GM21786 (cell line): ENCODE results near the gene CES2.

ENCODE experiments used
- ATAC-seq: cut with Tn5 transposase; IDR thresholded peaks from one replicate; pipeline ENCODE4 v1.9.1; 2021; ENCODE audit not compliant: unreplicated experiment

CES2 gene

DNA sequence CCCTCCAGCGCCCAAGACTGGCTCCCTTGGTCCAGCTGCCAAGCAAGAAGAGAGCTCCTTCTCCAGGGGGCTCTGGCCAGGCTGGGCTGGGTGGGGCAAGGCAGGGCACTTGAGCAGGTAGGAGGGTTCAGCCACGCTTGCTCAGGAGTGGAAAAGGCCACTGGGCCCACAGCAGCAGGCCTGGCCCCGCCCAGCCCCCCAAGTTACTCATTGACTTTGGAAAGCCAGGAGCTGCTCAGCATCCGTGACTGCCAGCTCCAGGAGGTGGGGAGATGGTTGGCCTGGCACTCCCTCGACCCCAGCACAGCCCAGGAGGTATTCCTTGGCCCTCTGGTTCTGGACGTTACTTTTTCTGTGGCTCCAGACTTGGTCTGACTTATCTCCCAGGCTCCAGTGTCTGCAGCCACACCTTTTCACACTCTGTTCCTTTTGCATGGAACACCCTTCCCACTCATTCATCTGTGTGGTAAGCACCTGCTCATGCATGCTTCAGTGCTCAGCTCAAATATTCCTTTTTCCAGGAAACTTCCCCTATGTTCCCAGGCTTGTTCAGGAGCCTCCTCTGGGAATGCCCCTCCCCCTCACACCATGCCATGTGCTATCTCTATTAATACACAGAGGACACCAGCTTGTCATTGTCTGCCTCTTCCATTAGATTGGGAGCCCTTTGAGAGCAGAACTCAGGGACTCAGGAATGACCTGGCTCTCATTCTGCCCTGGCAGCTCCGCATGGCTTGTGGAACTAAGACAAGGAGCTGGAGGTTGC lies 16.3 kb upstream of the CES2 start, which contains the start of gene CDH16:
Gene CDH16, minus strand, starts transcription at position 83 of the 766 bp plus-strand sequence. CDS start 820 bp downstream, outside the sequence.
- ATAC-seq = no peak

DNA sequence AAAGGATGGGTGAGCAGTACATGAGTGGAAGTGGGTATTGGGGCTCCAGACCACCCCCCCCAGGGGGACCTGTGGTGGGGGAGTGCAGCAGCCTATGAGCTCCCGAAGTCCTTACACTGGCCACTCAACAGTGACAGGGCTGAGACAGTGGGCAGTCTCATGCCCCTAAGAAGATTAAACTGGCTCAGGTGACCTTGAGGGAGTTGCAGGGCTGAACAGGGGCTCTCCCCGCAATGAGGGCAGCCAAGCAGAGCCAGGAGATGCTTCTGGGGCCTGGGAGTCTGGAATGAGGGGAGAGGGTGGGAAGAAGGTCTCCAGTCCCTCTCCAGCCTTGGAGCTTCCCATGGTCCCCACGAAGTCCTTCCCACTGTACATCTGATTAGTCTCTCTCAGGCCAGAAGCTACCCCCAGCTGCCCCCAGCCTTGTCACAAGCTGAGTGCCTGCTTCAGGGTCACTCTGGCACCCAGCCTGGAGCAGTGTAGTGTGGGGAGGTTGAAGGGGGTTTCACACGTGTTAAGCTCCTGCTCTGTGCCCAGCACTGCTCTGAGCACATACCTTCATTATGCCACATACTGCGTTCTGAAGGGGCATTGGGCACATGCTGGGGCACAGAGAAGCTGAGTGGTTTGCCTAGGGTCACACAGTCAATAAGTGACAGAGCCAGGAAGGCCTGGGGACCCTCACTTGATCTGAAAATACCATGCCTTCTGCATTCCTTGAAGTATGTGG lies 15.6 kb upstream of the CES2 start:
- no peak for ATAC-seq

DNA sequence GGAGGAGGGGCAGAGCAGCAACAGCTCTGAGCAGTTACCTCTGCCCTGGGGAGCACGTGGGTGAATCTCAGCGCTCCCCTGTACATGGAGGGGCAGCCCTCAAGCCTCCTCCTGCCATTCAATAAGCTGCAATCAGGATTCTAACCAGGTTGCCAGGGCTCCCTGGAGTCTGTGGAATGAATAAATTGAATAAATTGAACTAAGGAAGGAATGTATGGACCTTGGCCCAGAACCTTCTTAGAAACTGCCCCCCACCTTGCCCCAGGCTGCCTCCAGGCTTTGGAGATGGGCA lies 15.1 kb upstream of the CES2 start:
- ATAC-seq = no peak

DNA sequence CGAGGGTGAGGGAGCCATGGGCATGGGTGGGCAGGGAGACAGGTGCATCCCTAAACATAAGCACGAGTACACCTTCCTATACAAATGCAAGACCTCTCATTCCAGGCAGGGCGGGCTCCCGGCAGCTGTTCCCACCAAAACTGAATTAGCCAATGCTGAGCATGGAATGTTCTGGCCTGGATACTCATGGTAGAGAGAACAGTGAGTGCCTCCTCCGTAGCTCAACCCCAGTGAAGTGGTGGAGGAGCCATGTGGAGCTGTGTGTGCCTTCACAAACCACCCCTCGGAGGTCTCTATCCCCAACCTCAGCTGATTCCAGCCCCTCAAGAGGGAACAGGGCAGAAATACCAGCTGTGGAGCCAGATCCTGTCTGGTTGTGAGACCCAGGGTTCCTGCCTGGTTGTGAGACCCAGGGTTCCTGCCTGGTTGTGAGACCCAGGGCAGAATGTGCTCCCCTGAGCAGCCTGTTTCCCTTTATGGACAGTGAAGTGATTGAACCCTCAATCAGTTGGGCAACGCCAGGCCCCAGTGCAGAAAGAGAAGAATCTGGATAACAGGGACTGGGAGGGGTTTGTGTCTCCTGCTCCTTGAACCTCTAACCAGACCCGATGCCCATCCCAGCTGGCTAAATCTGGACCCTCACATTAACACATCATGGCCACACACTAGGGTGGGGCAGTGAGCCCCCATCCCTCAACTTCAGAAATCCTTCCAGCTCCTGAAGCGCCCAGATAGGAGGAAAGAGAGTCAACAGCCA lies 14.2 kb upstream of the CES2 start:
- no peak for ATAC-seq

DNA sequence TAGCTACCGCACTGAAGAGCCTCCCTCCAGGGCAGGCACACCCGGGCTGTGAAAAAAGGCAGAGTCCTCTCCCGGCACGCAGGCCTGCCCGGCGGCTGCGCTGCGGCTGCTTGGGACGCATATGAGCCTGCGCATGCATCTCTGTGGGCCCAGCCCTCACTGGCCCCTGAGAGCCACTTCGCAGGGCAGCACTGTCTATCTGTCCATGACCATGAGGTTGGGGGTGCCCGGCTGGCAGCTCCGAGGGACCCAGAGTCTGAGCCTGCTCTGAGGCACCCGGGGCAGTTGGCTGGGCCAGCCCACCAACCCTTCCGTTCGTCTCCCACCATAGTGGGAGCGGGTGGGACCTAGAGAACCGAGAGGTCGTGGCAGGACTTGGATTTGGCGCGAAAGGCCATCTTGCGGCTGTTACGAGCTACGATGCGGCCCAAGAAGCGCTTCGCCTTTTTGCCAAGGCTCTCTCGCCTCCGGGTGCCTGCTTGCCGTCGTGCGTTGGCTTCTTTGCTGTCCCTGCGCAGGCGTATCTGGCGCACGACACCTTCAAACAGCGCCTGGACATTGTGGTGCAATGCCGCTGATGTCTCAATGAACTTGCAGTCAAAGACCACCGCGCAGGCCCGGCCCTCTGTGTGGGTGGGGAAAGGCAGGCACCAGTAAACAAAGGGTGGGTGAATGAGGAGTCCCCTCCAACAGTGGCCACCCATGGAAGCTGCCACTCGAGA lies 13.4 kb upstream of the CES2 start:
- no peak for ATAC-seq

DNA sequence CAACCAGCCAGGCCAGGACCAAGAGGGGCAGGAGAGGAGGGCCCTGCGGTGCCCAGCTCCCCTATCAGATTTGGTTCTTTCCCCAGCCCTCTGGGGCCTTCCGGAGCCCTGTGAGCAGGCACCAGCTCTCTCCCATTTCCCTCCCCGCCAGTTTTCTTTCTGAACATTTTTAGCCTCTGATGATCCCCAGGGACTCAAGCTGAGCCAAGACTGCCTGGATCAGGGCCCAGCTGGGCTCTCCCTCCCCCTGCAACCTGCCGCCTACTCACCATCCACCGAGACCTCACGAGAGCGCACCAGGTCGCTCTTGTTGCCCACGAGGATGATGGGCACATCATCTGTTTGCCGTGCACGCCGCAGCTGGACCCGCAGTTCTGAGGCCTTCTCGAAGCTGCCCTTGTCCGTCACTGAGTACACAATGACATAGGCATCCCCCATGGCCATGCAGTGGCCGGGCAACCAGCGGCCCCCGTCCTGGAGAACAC lies 12.0 kb upstream of the CES2 start:
- ATAC-seq = no peak

DNA sequence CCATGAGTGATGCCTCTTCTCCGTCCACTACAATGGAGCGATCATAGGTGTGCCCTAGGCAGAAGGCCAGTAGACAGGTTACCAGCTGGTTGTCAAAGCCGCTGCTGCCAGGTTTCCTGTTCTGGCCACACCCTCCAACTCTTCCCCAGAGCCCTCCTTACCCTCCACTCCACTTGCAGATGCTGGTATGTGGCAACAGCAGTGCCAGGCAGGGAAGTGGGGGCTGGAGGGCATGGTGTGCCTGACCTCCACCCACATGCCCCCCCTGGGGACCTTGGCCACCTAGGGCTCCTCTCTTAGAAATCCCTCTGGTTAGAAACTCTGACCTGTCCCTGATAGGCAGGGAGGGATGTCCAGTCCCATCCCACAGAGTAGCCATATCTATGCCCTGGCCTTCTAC lies 11.4 kb upstream of the CES2 start:
- ATAC-seq = no peak

DNA sequence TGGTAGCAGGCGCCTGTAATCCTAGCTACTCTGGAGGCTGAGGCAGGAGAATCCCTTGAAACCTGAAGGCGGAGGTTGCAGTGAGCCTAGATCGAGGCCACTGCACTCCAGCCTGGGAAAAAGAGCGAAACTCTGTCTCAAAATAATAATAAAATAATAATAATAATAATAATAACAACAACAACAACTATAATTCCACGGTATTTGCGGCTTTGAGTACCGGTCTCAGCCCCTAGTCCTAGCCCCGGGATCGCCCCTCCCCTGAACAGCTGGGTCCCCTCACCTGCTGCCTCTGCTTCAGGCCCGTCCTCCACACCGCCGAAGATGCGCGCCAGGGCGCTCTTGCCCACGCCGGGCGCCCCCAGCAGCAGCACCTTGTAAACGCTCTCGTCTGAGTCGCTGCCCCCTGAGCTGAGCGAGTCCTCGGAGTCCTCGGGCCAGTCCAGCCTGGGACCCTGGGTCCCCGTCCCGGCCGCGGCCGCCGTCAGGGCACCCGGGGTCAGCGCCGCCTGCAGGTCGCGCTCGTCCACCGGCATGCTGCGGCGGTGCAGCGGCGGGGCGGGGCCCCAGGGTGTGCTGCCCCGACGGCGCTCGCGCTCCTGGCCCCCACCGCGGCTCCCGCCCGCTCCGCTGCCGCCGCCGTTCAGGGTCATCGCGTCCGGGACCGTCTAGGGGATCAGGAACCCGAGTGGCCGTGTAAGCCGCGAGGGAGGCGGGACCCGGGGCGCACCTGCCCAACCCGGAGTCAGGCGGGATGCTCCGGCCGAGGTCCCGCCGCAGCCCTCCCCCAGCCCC lies 10.6 kb upstream of the CES2 start:
- no peak for ATAC-seq

DNA sequence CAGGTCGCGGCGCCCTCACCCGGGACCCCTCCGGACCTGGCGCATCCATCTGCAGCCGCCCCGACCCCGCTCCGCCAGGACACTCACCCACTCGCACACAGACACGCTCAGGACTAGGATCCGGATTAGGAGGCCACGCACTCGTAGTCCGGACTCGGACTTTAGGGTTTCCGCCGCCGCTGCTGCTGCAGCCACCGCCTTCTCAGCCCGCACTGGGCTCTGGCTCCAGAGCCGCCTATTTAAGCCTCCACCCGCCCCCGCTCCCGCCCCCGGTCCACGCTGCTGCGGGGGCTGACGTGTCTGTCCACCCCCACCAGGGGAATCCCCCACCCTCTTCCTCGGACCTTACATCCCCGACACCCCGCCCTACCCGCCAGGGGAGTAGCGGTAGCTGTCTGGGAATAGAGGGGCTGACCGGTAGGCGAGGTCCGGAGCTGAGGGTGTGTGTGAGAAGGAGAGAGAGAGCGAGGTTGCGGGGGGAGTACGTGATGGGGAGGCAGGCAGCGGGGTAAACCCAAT lies 9.9 kb upstream of the CES2 start, which contains the start of gene RRAD:
Gene RRAD, minus strand, starts transcription at position 214 of the 519 bp plus-strand sequence. CDS start 356 bp downstream, outside the sequence.
- no peak for ATAC-seq

DNA sequence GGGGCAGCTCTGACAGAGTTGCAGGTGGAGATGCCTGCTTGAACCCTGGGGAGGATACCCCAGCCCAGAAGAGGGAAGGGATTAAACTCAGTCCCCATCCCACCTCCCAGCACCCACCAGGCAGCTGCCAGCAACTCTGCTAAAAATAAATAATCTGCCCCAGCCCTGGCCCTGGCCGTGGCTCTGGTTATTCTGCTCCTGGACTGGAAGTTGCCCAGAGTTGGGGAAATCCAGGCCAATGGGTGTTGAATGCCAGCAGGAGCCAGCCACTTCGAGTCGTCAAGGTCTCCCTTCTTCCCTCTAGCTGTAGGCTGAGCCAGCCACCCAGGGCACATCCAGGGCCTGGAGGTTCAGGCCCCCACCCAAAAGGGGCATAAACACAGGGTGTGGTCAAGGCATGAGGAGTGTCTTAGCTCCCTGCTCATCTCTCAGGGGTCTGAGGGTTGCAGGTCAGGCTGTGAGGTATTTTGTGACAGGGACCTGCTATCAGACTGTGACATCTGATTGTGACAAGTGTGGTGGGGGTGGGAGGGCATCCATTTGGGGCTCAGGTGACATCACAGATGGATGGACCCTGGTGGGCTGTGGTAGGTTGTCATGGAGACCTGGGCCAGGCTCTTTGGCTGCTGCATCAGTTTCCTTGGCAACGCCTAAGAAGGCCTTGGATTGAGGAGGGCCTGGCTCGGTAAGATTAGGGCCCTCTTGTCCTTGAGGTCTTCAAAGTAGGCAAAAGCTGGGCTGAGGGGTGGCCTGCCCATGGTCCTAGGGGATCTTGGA lies 9.0 kb upstream of the CES2 start:
- no peak for ATAC-seq

DNA sequence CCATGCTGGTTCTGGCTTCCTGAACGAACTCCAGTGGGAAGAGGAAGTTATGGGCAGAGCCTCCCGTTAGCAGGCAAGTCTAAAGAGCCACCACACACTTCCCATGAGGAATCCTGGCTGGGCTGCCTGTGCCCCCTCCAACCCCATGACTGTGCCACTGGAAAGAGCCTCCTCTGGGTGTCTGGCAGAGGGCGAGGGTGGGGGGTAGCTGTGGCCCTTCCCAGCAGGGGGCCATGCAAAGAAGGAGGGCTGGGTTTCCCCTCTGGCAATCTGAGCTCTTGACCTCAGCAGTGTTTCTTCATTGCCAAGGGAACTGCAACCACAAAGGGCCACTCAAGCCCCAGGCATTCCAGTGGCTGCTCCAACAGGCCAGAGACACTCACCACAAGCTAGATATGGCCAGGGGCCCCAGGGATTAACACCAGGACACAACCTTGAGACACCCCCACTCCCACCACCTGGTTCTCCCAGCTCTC lies 8.3 kb upstream of the CES2 start:
- ATAC-seq = no peak

DNA sequence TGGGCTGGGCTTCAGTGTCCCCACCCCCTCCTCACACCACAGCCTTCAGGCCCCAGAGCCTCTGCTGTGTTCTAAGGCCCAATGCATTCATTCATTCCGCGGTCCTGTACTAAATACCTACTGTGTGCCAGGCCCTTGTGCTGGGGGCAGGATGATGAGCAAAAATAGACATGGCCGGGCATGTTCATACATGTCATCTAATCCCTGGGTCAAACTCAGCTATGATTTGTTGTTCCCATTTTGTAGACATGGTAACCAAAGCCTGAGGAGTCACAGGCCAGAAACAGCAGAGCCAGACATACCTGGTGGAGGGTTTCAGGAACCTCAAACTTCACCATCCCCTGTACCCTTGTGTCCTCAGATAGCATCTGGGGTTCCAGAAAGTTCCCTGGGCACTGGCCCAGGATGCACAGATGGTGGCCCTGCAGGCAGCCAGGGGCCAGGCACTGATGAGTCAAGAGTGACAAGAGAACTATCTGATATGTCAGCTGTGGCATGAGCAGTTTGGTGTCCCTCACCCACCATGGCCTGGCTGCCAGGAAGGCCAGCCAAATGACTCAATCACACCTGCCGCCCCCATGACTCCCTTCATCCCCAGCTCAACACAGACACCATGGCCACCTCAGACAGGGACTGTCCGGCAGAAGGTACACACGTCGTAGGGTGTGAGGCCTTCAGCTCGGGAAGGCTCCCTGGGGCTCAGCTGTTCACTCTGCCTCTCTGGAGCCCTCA lies 7.2 kb upstream of the CES2 start:
- no peak for ATAC-seq

DNA sequence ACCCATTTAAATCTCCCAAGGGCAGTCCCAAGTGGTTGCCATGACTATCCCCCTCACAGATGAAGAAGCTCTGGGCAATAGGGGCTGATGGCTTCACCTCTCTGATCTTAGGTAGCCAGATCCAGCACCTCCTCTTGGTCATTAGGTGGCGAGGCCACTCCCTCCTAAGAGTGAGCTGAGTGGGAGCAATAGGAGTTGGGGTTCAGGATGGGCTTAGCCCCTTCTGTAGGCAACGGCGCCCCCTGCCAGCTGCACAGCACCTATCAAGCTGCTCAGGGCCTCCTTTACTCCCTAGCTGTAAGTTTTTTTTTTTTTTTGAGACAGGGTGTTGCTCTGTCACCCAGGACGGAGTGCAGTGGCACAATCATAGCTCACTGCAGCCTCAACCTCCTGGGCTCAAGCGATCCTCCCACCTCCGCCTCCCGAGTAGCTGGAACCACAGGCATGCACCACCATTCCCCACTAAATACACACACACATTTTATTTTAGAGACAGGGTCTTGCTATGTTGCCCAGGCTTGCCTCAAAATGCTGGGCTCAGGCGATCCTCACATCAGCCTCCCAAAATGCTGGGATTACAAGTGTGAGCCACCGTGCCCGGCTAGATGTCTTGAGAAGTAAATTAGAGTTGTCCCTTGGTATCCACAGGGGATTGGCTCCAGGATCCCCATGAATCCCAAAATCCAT lies 6.5 kb upstream of the CES2 start:
- no peak for ATAC-seq

DNA sequence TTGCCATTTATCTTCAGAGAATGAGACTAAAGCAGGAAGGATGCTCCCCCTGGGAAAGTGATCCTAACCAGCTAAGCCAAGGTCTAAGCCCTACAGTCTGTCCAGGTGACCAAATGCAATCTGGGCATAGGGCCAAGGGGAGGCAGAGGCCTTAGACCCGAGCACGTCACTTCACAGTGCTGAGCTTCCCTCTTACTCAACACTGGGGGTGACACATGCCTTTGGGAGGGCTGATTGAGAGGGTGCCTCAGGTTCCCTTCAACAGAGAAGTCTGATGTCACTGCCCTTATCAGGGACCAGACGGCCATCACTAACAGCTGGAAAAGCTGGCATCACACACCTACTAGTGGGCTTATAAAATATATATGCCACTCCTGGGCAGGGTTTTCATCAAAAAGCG lies 5.1 kb upstream of the CES2 start:
- no peak for ATAC-seq

DNA sequence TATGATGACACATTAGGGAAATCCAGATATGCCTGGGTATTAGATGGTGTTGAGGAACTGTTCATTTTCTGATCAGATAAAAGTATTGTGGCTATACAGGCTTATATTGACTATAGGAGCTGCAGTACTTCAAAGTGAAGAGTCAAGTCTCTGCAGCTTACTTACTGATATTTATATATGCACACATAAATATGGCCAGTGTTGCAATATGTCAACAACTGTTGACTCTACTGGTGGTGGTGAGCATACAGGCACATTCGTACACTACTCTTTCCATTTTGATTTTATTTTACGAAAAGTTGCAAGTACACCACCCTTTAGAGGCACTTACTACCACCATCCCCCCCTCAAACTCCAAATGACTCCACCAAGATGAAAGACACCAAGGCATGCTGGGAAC lies 3.7 kb upstream of the CES2 start:
- no peak for ATAC-seq

DNA sequence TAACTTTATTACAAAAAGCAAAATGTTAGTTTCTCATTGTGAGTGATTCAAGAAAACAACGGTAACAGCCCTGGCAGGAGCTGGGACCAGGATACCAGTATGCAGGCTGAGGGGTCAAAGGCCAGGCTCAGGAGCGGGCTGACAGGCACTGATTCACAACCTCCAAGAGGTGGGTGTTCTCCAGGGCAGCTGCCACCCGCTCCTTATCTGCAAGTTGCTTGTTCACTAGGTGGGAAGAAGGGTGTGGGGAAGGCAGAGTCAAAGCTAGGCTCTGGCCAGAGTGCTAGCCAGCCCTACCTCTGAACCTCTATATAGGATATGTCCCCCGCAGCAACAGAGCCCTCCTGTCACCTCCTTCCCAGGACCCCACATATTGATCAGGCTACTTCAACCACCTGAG lies 3.2 kb upstream of the CES2 start:
- no peak for ATAC-seq

DNA sequence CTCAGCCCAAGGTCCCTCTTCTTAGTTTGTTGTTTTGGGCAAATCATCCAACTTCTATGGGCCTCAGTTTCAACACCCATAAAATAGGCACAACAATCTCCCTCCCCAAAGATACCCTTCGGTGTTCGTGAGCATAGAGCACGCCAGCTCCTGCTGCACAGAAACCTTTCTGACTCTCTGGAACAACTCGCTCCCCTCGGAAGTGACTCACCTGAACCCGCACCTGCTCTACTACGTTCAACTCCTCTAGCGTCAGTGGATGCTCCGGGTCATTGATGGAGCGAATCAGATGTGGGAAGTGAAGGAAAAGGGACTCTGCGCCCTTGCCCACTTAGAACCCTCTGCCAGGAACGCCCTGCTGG lies 1.6 kb upstream of the CES2 start:
- ATAC-seq = peak; percentile 4
